GM21723 (cell line): ENCODE results near the gene PUS1.
"Not testable (repeated sequence)": the region's sequence is repeated elsewhere in the genome, so short reads cannot be mapped to it uniquely, and the experiment has no call there.

Experiments used
- ATAC-seq: cut with Tn5 transposase; IDR thresholded peaks from one replicate; pipeline ENCODE4 v1.9.1; 2021; ENCODE audit warnings: mild to moderate bottlenecking, moderate library complexity; ENCODE audit not compliant: unreplicated experiment

The PUS1 gene

GRCh38 chr12:131959641-131960589, 30.8 kb downstream of the PUS1 start:
- ATAC-seq, result no peak

GRCh38 chr12:131960590-131961325, 31.7 kb downstream of the PUS1 start:
- not testable (repeated sequence) for ATAC-seq

- ATAC-seq, result not testable (repeated sequence)
Observed at GRCh38 chr12:131961328-131961727, 32.3 kb downstream of the PUS1 start.

GRCh38 chr12:131962069-131962468, 33.0 kb downstream of the PUS1 start:
- no peak for ATAC-seq

- no peak for ATAC-seq
Observed at GRCh38 chr12:131963381-131963780, 34.3 kb downstream of the PUS1 start.

- no peak for ATAC-seq
Observed at GRCh38 chr12:131965073-131965472, 36.0 kb downstream of the PUS1 start.

- ATAC-seq, result no peak
Observed at GRCh38 chr12:131971226-131971625, 42.1 kb downstream of the PUS1 start.

- no peak for ATAC-seq
Observed at GRCh38 chr12:131975228-131975627, 46.2 kb downstream of the PUS1 start.

GRCh38 chr12:131979606-131980005, 50.5 kb downstream of the PUS1 start:
- no peak for ATAC-seq

- ATAC-seq, result no peak
Observed at GRCh38 chr12:131980263-131980662, 51.2 kb downstream of the PUS1 start.

GRCh38 chr12:131981388-131981787, 52.3 kb downstream of the PUS1 start:
- no peak for ATAC-seq

- no peak for ATAC-seq
Observed at GRCh38 chr12:131982041-131982440, 53.0 kb downstream of the PUS1 start.

- ATAC-seq, result no peak
Observed at GRCh38 chr12:131983026-131983425, 54.0 kb downstream of the PUS1 start.

- ATAC-seq, result no peak
Observed at GRCh38 chr12:131983554-131983953, 54.5 kb downstream of the PUS1 start.

GRCh38 chr12:131984334-131984733, 55.3 kb downstream of the PUS1 start:
- ATAC-seq, result no peak

- not testable (repeated sequence) for ATAC-seq
Observed at GRCh38 chr12:131985510-131985875, 56.4 kb downstream of the PUS1 start.

- no peak for ATAC-seq
Observed at GRCh38 chr12:131986361-131986760, 57.3 kb downstream of the PUS1 start.

- no peak for ATAC-seq
Observed at GRCh38 chr12:131986910-131987309, 57.8 kb downstream of the PUS1 start.

GRCh38 chr12:131987552-131987951, 58.5 kb downstream of the PUS1 start:
- no peak for ATAC-seq

- ATAC-seq, result no peak
Observed at GRCh38 chr12:131988054-131988796, 59.1 kb downstream of the PUS1 start.

GRCh38 chr12:131989021-131989420, 59.9 kb downstream of the PUS1 start:
- ATAC-seq, result no peak
